ENCODE results near the gene C4orf17. TPM values are rescaled to one million over a fixed set of nuclear protein-coding genes. Genes with fewer than 3 reads are reported as not detected.
A peak's percentile ranks its signal among the peaks of the same experiment; 100 is the strongest.

Gene C4orf17
- total and polyA plus RNA-seq, 4 experiments from 2014 or later = not detected

DNA sequence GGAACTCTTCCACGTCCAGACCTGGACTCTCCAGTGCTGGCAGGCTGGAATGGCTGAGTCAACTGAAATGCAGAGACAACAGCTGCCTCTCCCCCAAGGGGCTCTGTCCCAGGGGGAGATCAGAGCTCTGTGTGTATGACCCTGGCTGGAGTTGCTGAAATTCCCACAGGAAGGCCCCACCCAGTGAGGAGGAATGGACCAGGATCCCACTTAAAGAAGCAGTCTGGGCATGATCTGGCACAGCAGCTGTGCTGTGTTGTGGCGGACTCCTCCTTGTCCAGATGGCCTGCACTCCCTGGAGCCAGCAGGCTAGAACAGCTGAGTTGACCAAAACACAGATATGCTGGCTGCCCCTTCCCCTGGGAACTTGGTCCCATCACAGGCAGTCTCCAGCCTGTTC, 25.4 kb downstream of the C4orf17 start:
- CTCF ChIA-PET (ENCODE audit: partially characterized antibody) = no interaction called here
- POLR2A ChIA-PET (ENCODE audit: partially characterized antibody) = no interaction called here
- no peak overlapping the region for H3K27ac Mint-ChIP-seq

DNA sequence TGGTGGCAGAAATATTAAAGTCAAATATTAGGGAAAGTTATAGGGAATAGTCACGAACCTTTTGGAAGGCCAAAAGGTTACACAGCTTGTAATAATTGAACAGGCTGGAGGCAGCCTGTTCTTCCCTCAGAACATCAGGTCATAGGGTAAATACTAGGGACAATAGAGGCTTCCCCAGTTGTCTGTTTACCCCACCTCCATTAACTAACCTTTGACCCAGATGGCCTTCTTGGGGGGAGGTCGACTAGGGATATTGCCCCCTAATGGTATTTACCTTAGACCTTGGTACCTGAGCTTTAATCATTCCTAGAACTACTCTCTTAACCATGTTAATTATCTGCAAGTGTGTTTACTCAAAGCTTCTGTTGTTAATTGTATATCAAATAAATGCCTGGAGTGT, 26.0 kb downstream of the C4orf17 start:
- DNase-seq = peak in 1 of 5 donors; percentile 29
- Mint-ChIP-seq H3K27ac (no peak overlapping the region), H3K4me1 (no peaks in the 10 kb centered on the region), H3K27me3 (peaks cover 4 to 8% of the 10 kb centered on the region in 2 donors), H3K9me3 (peaks cover 0 to 4% (median 0%) of the 10 kb centered on the region in 8 donors), H3K36me3 (no peaks in the 10 kb centered on the region), H3K4me3 (no peak overlapping the region)
- ChIA-PET POLR2A (ENCODE audit: partially characterized antibody) (no interaction called here), CTCF (ENCODE audit: partially characterized antibody) (no interaction called here)
- intact Hi-C loops (cut with micrococcal nuclease) = no loop called here
- no peak overlapping the region for H3K4me3 ChIP-seq (ENCODE audit: low read length in 2 of 2)
- H3K9me3 ChIP-seq (ENCODE audit: control insufficient read depth in 1 of 2, low read length in 2 of 2) = no peaks in the 10 kb centered on the region
- H3K4me1 ChIP-seq (ENCODE audit: insufficient read depth, low read length) = no peaks in the 10 kb centered on the region
- peaks cover 5% of the 10 kb centered on the region for H3K27me3 ChIP-seq (ENCODE audit: insufficient read depth, low read length)
- no peaks in the 10 kb centered on the region for H3K36me3 ChIP-seq (ENCODE audit: insufficient read depth, low read length)
- no peak overlapping the region for H3K27ac ChIP-seq (ENCODE audit: low read depth, low read length)

More for the DNA sequence above, 25.4 kb downstream of the C4orf17 start:
- no peaks in the 10 kb centered on the region for H3K36me3 ChIP-seq (ENCODE audit: insufficient read depth, low read length)
- H3K27me3 Mint-ChIP-seq = peaks cover 4 to 8% of the 10 kb centered on the region in 2 donors
- H3K27ac ChIP-seq (ENCODE audit: low read depth, low read length) = no peak overlapping the region
- no peaks in the 10 kb centered on the region for H3K9me3 ChIP-seq (ENCODE audit: control insufficient read depth in 1 of 2, low read length in 2 of 2)
- H3K27me3 ChIP-seq (ENCODE audit: insufficient read depth, low read length) = peaks cover 5% of the 10 kb centered on the region
- H3K9me3 Mint-ChIP-seq = peaks cover 0 to 4% (median 0%) of the 10 kb centered on the region in 8 donors
- DNase-seq = no peak
- H3K36me3 Mint-ChIP-seq = no peaks in the 10 kb centered on the region
- no peaks in the 10 kb centered on the region for H3K4me1 Mint-ChIP-seq
- no peak overlapping the region for H3K4me3 Mint-ChIP-seq
- H3K4me3 ChIP-seq (ENCODE audit: low read length in 2 of 2) = no peak overlapping the region
- intact Hi-C loops (cut with micrococcal nuclease) = no loop called here
- no peaks in the 10 kb centered on the region for H3K4me1 ChIP-seq (ENCODE audit: insufficient read depth, low read length)

DNA sequence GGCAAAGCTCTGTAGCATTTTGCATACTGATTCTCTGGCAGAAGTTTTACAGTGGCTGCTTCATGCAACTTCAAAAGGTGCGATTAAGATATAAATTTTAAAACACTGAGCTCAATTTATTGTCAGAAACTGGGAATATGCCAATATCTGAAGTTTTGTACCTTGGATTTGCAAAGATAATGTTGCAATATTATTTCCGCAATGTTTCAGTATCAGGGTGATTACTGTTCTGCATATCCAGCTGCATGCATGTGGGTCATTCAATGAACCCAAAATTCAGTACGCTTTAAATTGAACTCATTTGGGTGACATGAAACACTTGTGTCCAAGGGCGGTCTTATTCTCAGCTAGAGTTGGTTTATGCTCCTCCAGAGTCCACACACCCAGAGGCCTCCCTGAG, 26.9 kb downstream of the C4orf17 start:
- ChIA-PET POLR2A (ENCODE audit: partially characterized antibody) (no interaction called here), CTCF (ENCODE audit: partially characterized antibody) (no interaction called here)
- Mint-ChIP-seq H3K36me3 (no peaks in the 10 kb centered on the region), H3K9me3 (peaks cover 0 to 4% (median 2%) of the 10 kb centered on the region in 8 donors), H3K27ac (no peak overlapping the region), H3K4me1 (no peaks in the 10 kb centered on the region), H3K27me3 (peaks cover 4 to 8% of the 10 kb centered on the region in 2 donors), H3K4me3 (no peak overlapping the region)
- H3K9me3 ChIP-seq (ENCODE audit: control insufficient read depth in 1 of 2, low read length in 2 of 2) = no peaks in the 10 kb centered on the region
- no peaks in the 10 kb centered on the region for H3K36me3 ChIP-seq (ENCODE audit: insufficient read depth, low read length)
- H3K27ac ChIP-seq (ENCODE audit: low read depth, low read length) = no peak overlapping the region
- DNase-seq = no peak
- no peak overlapping the region for H3K4me3 ChIP-seq (ENCODE audit: low read length in 2 of 2)
- H3K4me1 ChIP-seq (ENCODE audit: insufficient read depth, low read length) = no peaks in the 10 kb centered on the region
- H3K27me3 ChIP-seq (ENCODE audit: insufficient read depth, low read length) = peaks cover 5% of the 10 kb centered on the region
- intact Hi-C loops (cut with micrococcal nuclease) = no loop called here

DNA sequence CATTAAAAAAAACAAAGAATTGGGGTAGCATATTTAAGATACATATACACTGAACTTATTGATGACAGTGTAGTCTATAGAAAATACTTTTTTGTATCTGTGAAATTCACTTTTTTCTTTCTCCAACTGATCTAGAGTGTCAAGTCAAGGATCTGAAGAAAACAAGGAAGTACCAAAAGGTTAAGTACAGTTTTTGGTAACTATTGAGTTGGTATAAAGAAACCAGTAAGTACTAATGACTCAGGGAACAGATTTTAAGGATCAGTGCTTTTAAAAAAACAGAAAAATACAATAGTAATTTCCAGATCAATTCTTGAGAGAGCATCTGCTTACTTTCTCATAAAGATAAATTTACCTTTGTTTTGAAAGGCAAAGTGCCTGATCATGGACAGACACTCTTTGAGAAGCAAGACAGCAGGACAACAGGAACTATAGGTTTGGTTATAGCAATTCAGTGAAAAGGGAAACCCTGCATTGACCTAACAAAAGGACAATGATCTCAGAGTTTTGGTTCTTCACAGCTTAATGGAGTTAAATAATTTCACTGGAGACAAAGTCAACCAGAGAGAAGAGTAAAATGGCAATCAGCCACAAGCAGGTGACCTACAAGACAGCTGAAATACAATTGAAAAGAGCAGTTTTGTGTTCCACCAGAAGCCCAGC, 29.6 kb downstream of the C4orf17 start:
- intact Hi-C loops (cut with micrococcal nuclease) = no loop called here
- H3K4me1 ChIP-seq (ENCODE audit: insufficient read depth, low read length) = no peaks in the 10 kb centered on the region

DNA sequence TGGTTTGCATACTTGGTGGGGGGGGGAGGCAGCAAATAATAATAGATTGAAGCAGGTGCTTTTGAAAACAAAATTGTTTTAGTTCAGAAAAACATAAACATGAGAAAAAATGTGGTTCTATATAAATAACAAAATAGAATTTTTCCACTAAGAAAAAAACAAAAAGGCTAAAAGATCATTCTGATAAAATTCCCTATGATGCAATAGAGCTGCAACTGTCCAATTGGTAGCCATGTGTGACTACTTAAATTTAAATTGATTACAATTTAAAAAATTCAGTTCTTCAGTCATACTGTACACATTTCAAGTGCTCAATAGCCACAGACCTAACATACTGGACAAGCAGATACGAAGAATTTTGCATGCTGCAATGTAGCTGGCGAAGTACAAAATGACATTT, 42.1 kb downstream of the C4orf17 start:
- no peaks in the 10 kb centered on the region for H3K9me3 Mint-ChIP-seq
- Histone ChIP-seq H3K9me3 (ENCODE audit: control insufficient read depth in 1 of 2, low read length in 2 of 2) (no peaks in the 10 kb centered on the region), H3K27ac (ENCODE audit: low read depth, low read length) (no peak overlapping the region), H3K36me3 (ENCODE audit: insufficient read depth, low read length) (no peaks in the 10 kb centered on the region), H3K4me3 (ENCODE audit: low read length in 2 of 2) (no peak overlapping the region), H3K27me3 (ENCODE audit: insufficient read depth, low read length) (no peaks in the 10 kb centered on the region), H3K4me1 (ENCODE audit: insufficient read depth, low read length) (no peaks in the 10 kb centered on the region)
- H3K36me3 Mint-ChIP-seq = peaks cover 12 to 13% of the 10 kb centered on the region in 2 donors
- no peak overlapping the region for H3K27ac Mint-ChIP-seq
- ChIA-PET CTCF (ENCODE audit: partially characterized antibody) (interaction anchor here (1.4 kb wide), 1 partner anchor 255 kb away, joined by 4 read pairs; no protein-coding TSS in a partner anchor), POLR2A (ENCODE audit: partially characterized antibody) (interaction anchor here (1.0 kb wide), 1 partner anchor 10 kb away, joined by 3 read pairs; the partner anchor contains the start of gene TRMT10A)
- no peak overlapping the region for H3K4me3 Mint-ChIP-seq
- H3K4me1 Mint-ChIP-seq = no peaks in the 10 kb centered on the region
- intact Hi-C loops (cut with micrococcal nuclease) = no loop called here
- H3K27me3 Mint-ChIP-seq = no peaks in the 10 kb centered on the region
- DNase-seq = no peak

More for the DNA sequence above, 29.6 kb downstream of the C4orf17 start:
- peaks cover 0 to under 1% of the 10 kb centered on the region in 2 donors for H3K27me3 Mint-ChIP-seq
- no peak overlapping the region for H3K27ac Mint-ChIP-seq
- Histone ChIP-seq H3K27ac (ENCODE audit: low read depth, low read length) (no peak overlapping the region), H3K4me3 (ENCODE audit: low read length in 2 of 2) (no peak overlapping the region), H3K27me3 (ENCODE audit: insufficient read depth, low read length) (peaks cover 5% of the 10 kb centered on the region), H3K9me3 (ENCODE audit: control insufficient read depth in 1 of 2, low read length in 2 of 2) (no peaks in the 10 kb centered on the region), H3K36me3 (ENCODE audit: insufficient read depth, low read length) (no peaks in the 10 kb centered on the region)
- no peak for DNase-seq
- CTCF ChIA-PET (ENCODE audit: partially characterized antibody) = no interaction called here
- H3K4me1 Mint-ChIP-seq = no peaks in the 10 kb centered on the region
- H3K4me3 Mint-ChIP-seq = no peak overlapping the region
- POLR2A ChIA-PET (ENCODE audit: partially characterized antibody) = no interaction called here
- peaks cover 2 to 16% (median 5%) of the 10 kb centered on the region in 8 donors for H3K9me3 Mint-ChIP-seq
- peaks cover 0 to 3% of the 10 kb centered on the region in 2 donors for H3K36me3 Mint-ChIP-seq

DNA sequence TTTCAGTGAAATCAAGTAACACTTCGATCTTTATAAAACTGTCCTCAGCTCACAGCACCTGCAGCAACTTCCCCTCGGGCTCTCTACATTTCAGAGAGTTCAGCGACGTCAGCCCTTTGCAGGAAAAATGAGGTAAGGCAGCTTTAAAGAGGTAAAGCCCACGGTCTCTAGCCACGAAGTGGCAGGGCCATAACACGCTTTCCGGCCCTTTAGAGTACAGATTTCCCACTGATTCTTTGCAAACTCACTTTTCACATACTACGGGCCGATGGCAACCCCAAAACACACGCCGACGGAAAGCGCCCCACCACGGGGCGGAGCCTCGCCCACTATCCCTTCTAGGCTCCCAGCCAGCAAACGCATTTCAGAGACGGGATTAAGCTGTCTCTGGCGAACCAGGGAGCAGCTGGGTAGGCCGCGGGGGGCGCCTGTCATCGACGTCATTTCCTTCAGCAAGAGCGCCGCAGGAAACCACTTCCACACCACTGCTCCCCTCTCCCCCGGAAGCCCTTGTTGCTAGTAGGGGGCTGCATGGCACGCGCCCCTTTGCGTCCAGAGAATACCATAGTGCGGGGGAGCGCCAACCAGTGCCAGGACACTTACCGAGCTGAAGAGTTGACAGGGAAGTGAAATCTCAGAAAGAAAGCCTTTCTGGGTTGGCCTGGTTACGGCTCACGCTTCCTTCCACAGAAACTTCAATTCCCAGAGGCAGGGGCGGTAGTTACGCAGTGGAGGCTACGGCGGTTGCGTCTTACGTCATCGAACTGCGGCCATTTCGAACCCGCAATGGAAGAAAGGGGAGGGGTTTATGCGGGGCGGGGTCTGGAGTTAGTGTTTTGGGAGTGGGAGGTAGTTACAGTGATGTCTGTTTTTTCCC, 52.7 kb downstream of the C4orf17 start, which contains the start of gene TRMT10A:
Gene TRMT10A (minus strand): TSS at position 730 of the 877 bp plus-strand sequence. CDS start 4,701 bp downstream, outside the sequence.
- H3K27me3 ChIP-seq (ENCODE audit: insufficient read depth, low read length) = no peaks in the 10 kb centered on the region
- H3K36me3 ChIP-seq (ENCODE audit: insufficient read depth, low read length) = no peaks in the 10 kb centered on the region
- peaks cover 7 to 14% of the 10 kb centered on the region in 2 donors for H3K27me3 Mint-ChIP-seq
- H3K4me1 Mint-ChIP-seq = peaks cover 13 to 24% (median 19%) of the 10 kb centered on the region in 4 donors
- peak; percentile 97 to 98 (median 98) for DNase-seq
- H3K27ac Mint-ChIP-seq = peak within 1 kb of the TSS; percentile 99 to 100 (median 100)
- H3K4me3 ChIP-seq (ENCODE audit: low read length in 2 of 2) = peak within 1 kb of the TSS; percentile 74 to 95
- peaks cover 0 to 7% of the 10 kb centered on the region in 2 donors for H3K36me3 Mint-ChIP-seq
- CTCF ChIA-PET (ENCODE audit: partially characterized antibody) = interaction anchor here (0.6 to 4.1 kb wide), 14 partner anchors 12 to 569 kb away, joined by 3 to 37 read pairs (median 5); partner anchors contain the start of genes LAMTOR3 and METAP1
- peak within 1 kb of the TSS; percentile 93 for H3K27ac ChIP-seq (ENCODE audit: low read depth, low read length)
- peaks cover 0 to 3% (median 0%) of the 10 kb centered on the region in 8 donors for H3K9me3 Mint-ChIP-seq
- H3K4me3 Mint-ChIP-seq = peak within 1 kb of the TSS; percentile 95 to 99 (median 98)
- intact Hi-C loops (cut with micrococcal nuclease) = loop anchor here (1.0 to 5.0 kb wide), 8 partner anchors 331 to 1420 kb away; partner anchors contain the start of genes ADH5, EIF4E, LAMTOR3 and METAP1
- H3K4me1 ChIP-seq (ENCODE audit: insufficient read depth, low read length) = peaks cover 10% of the 10 kb centered on the region
- POLR2A ChIA-PET (ENCODE audit: partially characterized antibody) = interaction anchor here (0.6 to 2.7 kb wide), 25 partner anchors 10 to 1421 kb away, joined by 3 to 33 read pairs (median 5); partner anchors contain the start of genes ADH5, DAPP1, DNAJB14 and EIF4E
- H3K9me3 ChIP-seq (ENCODE audit: control insufficient read depth in 1 of 2, low read length in 2 of 2) = no peaks in the 10 kb centered on the region

Measured in CD4-positive, alpha-beta memory T cell (primary cell).